ENCODE results near the gene NUP210L.
"Not testable (repeated sequence)": the region's sequence is repeated elsewhere in the genome, so short reads cannot be mapped to it uniquely, and the experiment has no call there.

NUP210L gene

GRCh38 chr1:154094411-154094810, 60.5 kb downstream of the NUP210L start:
- DNase-seq, result no peak

- DNase-seq, result no peak
Observed at GRCh38 chr1:154093699-154094098, 61.2 kb downstream of the NUP210L start.

GRCh38 chr1:154091706-154092105, 63.2 kb downstream of the NUP210L start:
- no peak for DNase-seq

GRCh38 chr1:154087574-154087973, 67.3 kb downstream of the NUP210L start:
- no peak for DNase-seq

GRCh38 chr1:154083057-154083456, 71.8 kb downstream of the NUP210L start:
- DNase-seq, result not testable (repeated sequence)

- no peak for DNase-seq
Observed at GRCh38 chr1:154081386-154082126, 73.3 kb downstream of the NUP210L start.

GRCh38 chr1:154076413-154076812, 78.5 kb downstream of the NUP210L start:
- DNase-seq, result no peak

GRCh38 chr1:154075746-154076145, 79.1 kb downstream of the NUP210L start:
- no peak for DNase-seq

GRCh38 chr1:154062309-154062708, 92.6 kb downstream of the NUP210L start:
- no peak for DNase-seq

GRCh38 chr1:154047436-154047835, 107.4 kb downstream of the NUP210L start:
- not testable (repeated sequence) for DNase-seq

GRCh38 chr1:154033697-154034096, 121.2 kb downstream of the NUP210L start:
- not testable (repeated sequence) for DNase-seq

- DNase-seq, result no peak
Observed at GRCh38 chr1:154019940-154020339, 134.9 kb downstream of the NUP210L start.

- DNase-seq, result no peak
Observed at GRCh38 chr1:154019269-154019668, 135.6 kb downstream of the NUP210L start.

GRCh38 chr1:154014154-154014907, 140.5 kb downstream of the NUP210L start:
- DNase-seq, result no peak

GRCh38 chr1:154012543-154012942, 142.3 kb downstream of the NUP210L start:
- DNase-seq, result not testable (repeated sequence)

- no peak for DNase-seq
Observed at GRCh38 chr1:154012129-154012528, 142.7 kb downstream of the NUP210L start.

- DNase-seq, result no peak
Observed at GRCh38 chr1:154006136-154006535, 148.7 kb downstream of the NUP210L start.

- DNase-seq, result no peak
Observed at GRCh38 chr1:154000420-154000819, 154.5 kb downstream of the NUP210L start.

- not testable (repeated sequence) for DNase-seq
Observed at GRCh38 chr1:153996882-153997281, 158.0 kb downstream of the NUP210L start.

- no peak for DNase-seq
Observed at GRCh38 chr1:153995640-153996039, 159.2 kb downstream of the NUP210L start.

- no peak for DNase-seq
Observed at GRCh38 chr1:153995202-153995601, 159.7 kb downstream of the NUP210L start.

GRCh38 chr1:153991806-153992205, 163.1 kb downstream of the NUP210L start:
- DNase-seq, result no peak

- no peak for DNase-seq
Observed at GRCh38 chr1:153991151-153991630, 163.7 kb downstream of the NUP210L start.
